GM06990 (cell line): ENCODE results near the gene NBEA.

Experiments used
- DNase-seq: peaks from one replicate; pipeline ENCODE4 v3.0.0-alpha.2; 2011; ENCODE audit not compliant: insufficient read length; ENCODE audit errors: extremely low read depth
- H3K27me3 ChIP-seq: replicated peaks from 2 replicates; pipeline ENCODE4 v1.6.0; 2011; ENCODE audit warnings: low read length; ENCODE audit not compliant: control insufficient read depth, insufficient read depth
- H3K36me3 ChIP-seq: 2 replicates; pipeline ENCODE4 v1.5.1; 2011; ENCODE audit warnings: low read length; ENCODE audit not compliant: control insufficient read depth, insufficient read depth
- H3K4me3 ChIP-seq: replicated peaks from 2 replicates; pipeline ENCODE4 v1.5.1; 2011; ENCODE audit warnings: low read depth, mild to moderate bottlenecking, control low read depth, low read length
- CTCF ChIP-seq: IDR thresholded peaks from 2 replicates; pipeline ENCODE4 v1.5.1; 2011; ENCODE audit warnings: low read length, control low read depth, mild to moderate bottlenecking, inconsistent platforms; ENCODE audit not compliant: insufficient read depth, poor library complexity, severe bottlenecking

The NBEA gene

GRCh38 chr13:35191883-35192282, 249.8 kb downstream of the NBEA start:
- no peak for DNase-seq
- Histone ChIP-seq H3K4me3 (no peak overlapping the region), H3K27me3 (no peaks in the 10 kb centered on the region), H3K36me3 (no peaks in the 10 kb centered on the region)
- TF ChIP-seq CTCF: no peak

GRCh38 chr13:35198613-35199200, 256.6 kb downstream of the NBEA start:
- DNase-seq: no peak
- Histone ChIP-seq H3K36me3 (no peaks in the 10 kb centered on the region), H3K4me3 (no peak overlapping the region), H3K27me3 (no peaks in the 10 kb centered on the region)
- TF ChIP-seq CTCF: no peak

GRCh38 chr13:35208587-35208986, 266.5 kb downstream of the NBEA start:
- no peak for TF ChIP-seq CTCF
- H3K27me3 ChIP-seq: no peaks in the 10 kb centered on the region
- no peak overlapping the region for H3K4me3 ChIP-seq
- H3K36me3 ChIP-seq: no peaks in the 10 kb centered on the region
- DNase-seq: no peak

- no peaks in the 10 kb centered on the region for H3K36me3 ChIP-seq
- no peak for DNase-seq
- no peak for TF ChIP-seq CTCF
- H3K4me3 ChIP-seq: no peak overlapping the region
- no peaks in the 10 kb centered on the region for H3K27me3 ChIP-seq
Observed at GRCh38 chr13:35210261-35210660, 268.2 kb downstream of the NBEA start.

GRCh38 chr13:35211949-35212348, 269.9 kb downstream of the NBEA start:
- DNase-seq: no peak
- TF ChIP-seq CTCF: no peak

GRCh38 chr13:35213911-35214310, 271.8 kb downstream of the NBEA start:
- Histone ChIP-seq H3K36me3 (no peaks in the 10 kb centered on the region), H3K4me3 (no peak overlapping the region), H3K27me3 (no peaks in the 10 kb centered on the region)
- no peak for DNase-seq
- no peak for TF ChIP-seq CTCF

More at GRCh38 chr13:35211949-35212348, 269.9 kb downstream of the NBEA start:
- no peaks in the 10 kb centered on the region for H3K36me3 ChIP-seq
- H3K4me3 ChIP-seq: no peak overlapping the region
- H3K27me3 ChIP-seq: no peaks in the 10 kb centered on the region
